Tibial nerve (tissue), 4 donors: Measurements from ENCODE around the gene CTSF.

Source experiments
- CTCF ChIP-seq, 5 experiments: fragments of 200-600 bp in 3 of 5; fragments of 450-650 bp in 2 of 5; sonication (generic) in 3 of 5; IDR thresholded peaks; one replicate each; pipeline ENCODE4 v1.5.1; 2016 to 2019; ENCODE audit warnings: antibody characterized with exemption in 5 of 5, mild to moderate bottlenecking in 3 of 5, moderate library complexity in 2 of 5
- EP300 ChIP-seq, 2 donors: sonication (generic); formaldehyde crosslinking; IDR thresholded peaks; one replicate each; pipeline ENCODE4 v1.6.1; 2017; ENCODE audit warnings: antibody characterized with exemption in 2 of 2, mild to moderate bottlenecking in 1 of 2
- POLR2A ChIP-seq, 2 donors: fragments of 450-650 bp; IDR thresholded peaks; one replicate each; pipeline ENCODE4 v1.6.1; 2017; ENCODE audit warnings: antibody characterized with exemption in 2 of 2, mild to moderate bottlenecking in 2 of 2, moderate library complexity in 2 of 2

- TF ChIP-seq POLR2A (IDR thresholded peaks at IDR 0.05) (no peak), CTCF (IDR thresholded peaks at IDR 0.05) (no peak), EP300 (IDR thresholded peaks at IDR 0.05) (no peak)
Observed at GRCh38 chr11:66549696-66550095, 18.7 kb downstream of the CTSF start.
